Gastrocnemius medialis (tissue), 4 donors: Measurements from ENCODE around the gene C14orf180. TPM values are rescaled to one million over a fixed set of nuclear protein-coding genes. Genes with fewer than 3 reads are reported as not detected.

Experiments
- ATAC-seq, 2 donors: fragments of 150-250 bp; one replicate each; pipeline ENCODE4 v1.9.1; 2016
- DNase-seq, 2 donors: peaks; one replicate each; pipeline ENCODE4 v3.0.0-alpha.2; 2019
- H3K27ac ChIP-seq, 4 donors: fragments of 200-600 bp; sonication (generic); 1 replicate in 1 of 4; 2 replicates in 3 of 4; pipeline ENCODE4 v1.5.1; 2016 to 2018; ENCODE audit warnings: mild to moderate bottlenecking in 2 of 4, moderate library complexity in 1 of 4
- H3K27me3 ChIP-seq, 3 donors: fragments of 200-600 bp; sonication (generic) in 2 of 3; 1 replicate in 1 of 3; 2 replicates in 2 of 3; pipeline versions ENCODE4 v1.5.1 to v1.6.0; 2016 to 2019; ENCODE audit warnings: mild to moderate bottlenecking in 1 of 3, moderate library complexity in 1 of 3
- H3K36me3 ChIP-seq, 2 donors: fragments of 200-600 bp; sonication (generic) in 1 of 2; one replicate each; pipeline ENCODE4 v1.5.1; 2017 to 2018
- H3K4me1 ChIP-seq, 2 donors: fragments of 200-600 bp; sonication (generic) in 1 of 2; one replicate each; pipeline ENCODE4 v1.5.1; 2016 to 2017; ENCODE audit warnings: mild to moderate bottlenecking in 2 of 2
- H3K4me3 ChIP-seq, 4 donors: fragments of 200-600 bp; sonication (generic) in 3 of 4; 1 replicate in 1 of 4; 2 replicates in 3 of 4; pipeline ENCODE4 v1.5.1; 2016 to 2019; ENCODE audit warnings: mild to moderate bottlenecking in 2 of 4
- H3K9me3 ChIP-seq, 3 donors: fragments of 200-600 bp; sonication (generic) in 2 of 3; 1 replicate in 1 of 3; 2 replicates in 2 of 3; pipeline ENCODE4 v1.5.1; 2016 to 2019
- CTCF ChIP-seq, 5 experiments: fragments of 450-650 bp in 3 of 5; fragments of 200-600 bp in 2 of 5; sonication (generic) in 2 of 5; IDR thresholded peaks in 4 of 5; conservative IDR thresholded peaks in 1 of 5; 1 replicate in 4 of 5; 2 replicates in 1 of 5; pipeline ENCODE4 v1.5.1; 2016 to 2019; ENCODE audit warnings: antibody characterized with exemption in 5 of 5, mild to moderate bottlenecking in 3 of 5, moderate library complexity in 3 of 5
- POLR2A ChIP-seq, 2 donors: fragments of 450-650 bp; IDR thresholded peaks; one replicate each; pipeline ENCODE4 v1.6.1; 2017; ENCODE audit warnings: antibody characterized with exemption in 2 of 2, mild to moderate bottlenecking in 2 of 2, moderate library complexity in 2 of 2
- in situ Hi-C, 4 donors: fragments of 200-750 bp; cut with MboI; loops; one replicate each; pipeline versions ENCODE4 v1.15.0 to v1.8.0; 2017; ENCODE audit warnings: low sequenced_read_pairs in 4 of 4
- intact Hi-C: fragments of 100-400 bp; cut with DNase I; formaldehyde crosslinking; loops from one replicate; pipeline ENCODE4 v1.15.1; 2023; ENCODE audit warnings: low total_unique reads
- total RNA-seq, 4 donors: library from RNA; depleted of rRNA; stranded (reverse); fragments of >200 nt; gene quantifications; one replicate each; pipeline versions ENCODE4 v1.1.0 to v1.2.3, GENCODE V29; 2016

C14orf180 gene
- total RNA-seq, 4 donors from 2014 or later: 0.16 to 1.5 (median 0.25) TPM

- no peaks in the 10 kb centered on the region for H3K36me3 ChIP-seq
- intact Hi-C loops: no loop called here
- no peak overlapping the region for H3K4me3 ChIP-seq
- in situ Hi-C loops: loop anchor here in 3 of 4 donors (25.0 kb wide), 1 partner anchor 437 kb away; the partner anchor contains the start of gene KIF26A (in 3 of the 3)
- no peak for ATAC-seq
- peaks cover 0 to 7% (median 2%) of the 10 kb centered on the region in 3 donors for H3K27me3 ChIP-seq
- TF ChIP-seq CTCF (IDR thresholded peaks at IDR 0.05 in 4 of 5, conservative IDR thresholded peaks at IDR 0.05 in 1 of 5): no peak
- no peak for TF ChIP-seq POLR2A (IDR thresholded peaks at IDR 0.05)
- no peak for DNase-seq
- H3K27ac ChIP-seq: no peak overlapping the region
- peaks cover 19 to 24% of the 10 kb centered on the region in 2 donors for H3K4me1 ChIP-seq
- no peaks in the 10 kb centered on the region for H3K9me3 ChIP-seq
Measured at GRCh38 chr14:104574536-104574935, 5.0 kb upstream of the C14orf180 start.

GRCh38 chr14:104574978-104575583 is 4.5 kb upstream of the C14orf180 start:
- H3K36me3 ChIP-seq: no peaks in the 10 kb centered on the region
- H3K4me3 ChIP-seq: no peak overlapping the region
- no peak overlapping the region for H3K27ac ChIP-seq
- TF ChIP-seq CTCF (IDR thresholded peaks at IDR 0.05 in 4 of 5, conservative IDR thresholded peaks at IDR 0.05 in 1 of 5): no peak
- no peak for TF ChIP-seq POLR2A (IDR thresholded peaks at IDR 0.05)
- ATAC-seq (no peak), DNase-seq (no peak)
- H3K9me3 ChIP-seq: no peaks in the 10 kb centered on the region
- H3K4me1 ChIP-seq: peaks cover 24 to 29% of the 10 kb centered on the region in 2 donors
- H3K27me3 ChIP-seq: peaks cover 0 to 2% (median 0%) of the 10 kb centered on the region in 3 donors
- intact Hi-C loops: no loop called here
- in situ Hi-C loops: loop anchor here in 3 of 4 donors (25.0 kb wide), 1 partner anchor 438 kb away; the partner anchor contains the start of gene KIF26A (in 3 of the 3)

- Histone ChIP-seq H3K27me3 (no peaks in the 10 kb centered on the region), H3K9me3 (no peaks in the 10 kb centered on the region), H3K36me3 (no peaks in the 10 kb centered on the region), H3K4me3 (no peak overlapping the region), H3K4me1 (peaks cover 36 to 42% of the 10 kb centered on the region in 2 donors), H3K27ac (no peak overlapping the region)
- intact Hi-C loops: no loop called here
- ATAC-seq: no peak
- no peak for DNase-seq
- TF ChIP-seq CTCF (IDR thresholded peaks at IDR 0.05 in 4 of 5, conservative IDR thresholded peaks at IDR 0.05 in 1 of 5) (no peak), POLR2A (IDR thresholded peaks at IDR 0.05) (no peak)
- in situ Hi-C loops: no loop called here
Measured at GRCh38 chr14:104576232-104576969, 3.2 kb upstream of the C14orf180 start.

- ATAC-seq (no peak), DNase-seq (no peak)
- H3K9me3 ChIP-seq: no peaks in the 10 kb centered on the region
- no peaks in the 10 kb centered on the region for H3K27me3 ChIP-seq
- in situ Hi-C loops (no loop called here), intact Hi-C loops (no loop called here)
- peaks cover 42 to 48% of the 10 kb centered on the region in 2 donors for H3K4me1 ChIP-seq
- no peaks in the 10 kb centered on the region for H3K36me3 ChIP-seq
- H3K4me3 ChIP-seq: no peak overlapping the region
- no peak overlapping the region for H3K27ac ChIP-seq
- TF ChIP-seq CTCF (IDR thresholded peaks at IDR 0.05 in 4 of 5, conservative IDR thresholded peaks at IDR 0.05 in 1 of 5): no peak
- TF ChIP-seq POLR2A (IDR thresholded peaks at IDR 0.05): no peak
Measured at GRCh38 chr14:104576970-104577332, 2.6 kb upstream of the C14orf180 start.
